Mesothelial cell of epicardium (in vitro differentiated cells): Measurements from ENCODE around the gene ATOSB. TPM values are rescaled to one million over a fixed set of nuclear protein-coding genes. Genes with fewer than 3 reads are reported as not detected.
A peak's percentile ranks its signal among the peaks of the same experiment; 100 is the strongest.

Source experiments
- DNase-seq, 2 experiments: peaks; one replicate each; pipeline ENCODE4 v3.0.0; 2021; ENCODE audit warnings: low spot score in 2 of 2; ENCODE audit not compliant: unreplicated experiment in 2 of 2
- H3K27ac Mint-ChIP-seq: 2 replicates; pipeline ENCODE4 v1.8.0; 2021; ENCODE audit warnings: mixed read lengths
- H3K27me3 Mint-ChIP-seq: 2 replicates; pipeline ENCODE4 v1.8.0; 2021; ENCODE audit warnings: low read depth, mixed read lengths
- H3K36me3 Mint-ChIP-seq: 2 replicates; pipeline ENCODE4 v1.8.0; 2021; ENCODE audit warnings: mixed read lengths
- H3K4me1 Mint-ChIP-seq: 2 replicates; pipeline ENCODE4 v1.8.0; 2021; ENCODE audit warnings: mixed read lengths
- H3K4me3 Mint-ChIP-seq: 2 replicates; pipeline ENCODE4 v1.8.0; 2021; ENCODE audit warnings: mild to moderate bottlenecking, moderate library complexity, mixed read lengths
- H3K9me3 Mint-ChIP-seq: 2 replicates; pipeline ENCODE4 v1.8.0; 2021; ENCODE audit warnings: mixed read lengths
- CTCF ChIP-seq: fragments of 200-600 bp; sonication (generic); IDR thresholded peaks from one replicate; pipeline ENCODE4 v1.5.0; 2021; ENCODE audit warnings: antibody characterized with exemption; ENCODE audit not compliant: unreplicated experiment
- total RNA-seq: library from RNA; stranded (reverse); gene quantifications from 3 replicates; pipeline ENCODE4 v1.2.1, GENCODE V29; 2021

Gene ATOSB
- total RNA-seq, 1 donor from 2014 or later: 21.7 TPM

GRCh38 chr9:35102769-35103659 is 12.6 kb downstream of the ATOSB start, which contains the start of gene STOML2:
TSS of gene STOML2 (minus strand) at chr9:35103131. CDS start at chr9:35103094, 37 bp downstream.
- no peaks in the 10 kb centered on the region for H3K27me3 Mint-ChIP-seq
- peak within 1 kb of the TSS; percentile 98 for H3K27ac Mint-ChIP-seq
- peaks cover 23% of the 10 kb centered on the region for H3K4me1 Mint-ChIP-seq
- peak within 1 kb of the TSS; percentile 98 for H3K4me3 Mint-ChIP-seq
- peak; percentile 80 to 90 for DNase-seq
- H3K9me3 Mint-ChIP-seq: no peaks in the 10 kb centered on the region
- peaks cover 19% of the 10 kb centered on the region for H3K36me3 Mint-ChIP-seq
- no peak for TF ChIP-seq CTCF

- Mint-ChIP-seq H3K4me3 (peak overlapping the region; percentile 98), H3K27me3 (no peaks in the 10 kb centered on the region), H3K36me3 (peaks cover 19% of the 10 kb centered on the region), H3K4me1 (peaks cover 23% of the 10 kb centered on the region), H3K9me3 (no peaks in the 10 kb centered on the region), H3K27ac (peak overlapping the region; percentile 98)
- DNase-seq: no peak
- TF ChIP-seq CTCF: no peak
These were observed 13.2 kb downstream of the ATOSB start for GRCh38 chr9:35102465-35102768.

GRCh38 chr9:35097573-35097972 is 18.1 kb downstream of the ATOSB start:
- TF ChIP-seq CTCF: no peak
- H3K27ac Mint-ChIP-seq: no peak overlapping the region

GRCh38 chr9:35096035-35096849 is 19.4 kb downstream of the ATOSB start, which contains the start of gene PIGO:
TSS of gene PIGO (minus strand) at chr9:35096591. CDS start at chr9:35095565, 1,026 bp downstream.
- peak within 1 kb of the TSS; percentile 80 for H3K4me3 Mint-ChIP-seq
- no peaks in the 10 kb centered on the region for H3K9me3 Mint-ChIP-seq
- no peaks in the 10 kb centered on the region for H3K27me3 Mint-ChIP-seq
- peak; percentile 90 for TF ChIP-seq CTCF
- DNase-seq: peak; percentile 70 to 87
- H3K36me3 Mint-ChIP-seq: peaks cover 10% of the 10 kb centered on the region
- H3K27ac Mint-ChIP-seq: peak within 1 kb of the TSS; percentile 90
- H3K4me1 Mint-ChIP-seq: peaks cover 14% of the 10 kb centered on the region

More at GRCh38 chr9:35097573-35097972, 18.1 kb downstream of the ATOSB start:
- no peaks in the 10 kb centered on the region for H3K27me3 Mint-ChIP-seq
- H3K9me3 Mint-ChIP-seq: no peaks in the 10 kb centered on the region
- H3K4me1 Mint-ChIP-seq: peaks cover 25% of the 10 kb centered on the region
- H3K4me3 Mint-ChIP-seq: peak overlapping the region; percentile 12
- DNase-seq: no peak
- peaks cover 10% of the 10 kb centered on the region for H3K36me3 Mint-ChIP-seq

- no peak for DNase-seq
- Mint-ChIP-seq H3K9me3 (no peaks in the 10 kb centered on the region), H3K4me3 (no peak overlapping the region), H3K4me1 (peaks cover 10% of the 10 kb centered on the region), H3K27ac (no peak overlapping the region), H3K27me3 (no peaks in the 10 kb centered on the region), H3K36me3 (peaks cover 15% of the 10 kb centered on the region)
- no peak for TF ChIP-seq CTCF
These were observed 24.1 kb downstream of the ATOSB start for GRCh38 chr9:35091536-35091935.
